Dermis blood vessel endothelial cell (primary cell): Measurements from ENCODE around the gene TMEM255B. TPM values are rescaled to one million over a fixed set of nuclear protein-coding genes. Genes with fewer than 3 reads are reported as not detected.
"Not testable (repeated sequence)": the region's sequence is repeated elsewhere in the genome, so short reads cannot be mapped to it uniquely, and the experiment has no call there.

Experiments used
- DNase-seq: peaks from one replicate; pipeline ENCODE4 v3.0.0; 2010
- total RNA-seq: library from RNA; depleted of rRNA; stranded (reverse); fragments of >200 nt; gene quantifications from 2 replicates; pipeline ENCODE4 v1.2.3, GENCODE V29; 2014

The TMEM255B gene
- total RNA-seq, 1 donor from 2014 or later, result 72.3 TPM

GRCh38 chr13:113789167-113789566 lies 30.1 kb downstream of the TMEM255B start:
- no peak for DNase-seq

- not testable (repeated sequence) for DNase-seq
Observed at GRCh38 chr13:113789931-113790330, 30.9 kb downstream of the TMEM255B start.

GRCh38 chr13:113791226-113791625 lies 32.2 kb downstream of the TMEM255B start:
- DNase-seq, result no peak

- DNase-seq, result no peak
Observed at GRCh38 chr13:113791761-113792160, 32.7 kb downstream of the TMEM255B start.

- no peak for DNase-seq
Observed at GRCh38 chr13:113792236-113792770, 33.3 kb downstream of the TMEM255B start.

- DNase-seq, result no peak
Observed at GRCh38 chr13:113792886-113793717, 34.1 kb downstream of the TMEM255B start.

- no peak for DNase-seq
Observed at GRCh38 chr13:113793718-113794085, 34.7 kb downstream of the TMEM255B start.

- DNase-seq, result no peak
Observed at GRCh38 chr13:113794086-113794485, 35.1 kb downstream of the TMEM255B start.

- DNase-seq, result no peak
Observed at GRCh38 chr13:113794764-113795173, 35.7 kb downstream of the TMEM255B start.

GRCh38 chr13:113795362-113795761 lies 36.3 kb downstream of the TMEM255B start:
- not testable (repeated sequence) for DNase-seq

GRCh38 chr13:113796211-113796963 lies 37.4 kb downstream of the TMEM255B start:
- no peak for DNase-seq

- DNase-seq, result no peak
Observed at GRCh38 chr13:113796964-113797676, 38.1 kb downstream of the TMEM255B start.

GRCh38 chr13:113798200-113798811 lies 39.3 kb downstream of the TMEM255B start:
- no peak for DNase-seq

- DNase-seq, result no peak
Observed at GRCh38 chr13:113800576-113800926, 41.5 kb downstream of the TMEM255B start.

- no peak for DNase-seq
Observed at GRCh38 chr13:113801289-113801961, 42.4 kb downstream of the TMEM255B start.

GRCh38 chr13:113802090-113802531 lies 43.1 kb downstream of the TMEM255B start:
- DNase-seq, result no peak

GRCh38 chr13:113802761-113803160 lies 43.7 kb downstream of the TMEM255B start:
- DNase-seq, result no peak

GRCh38 chr13:113803409-113804016 lies 44.5 kb downstream of the TMEM255B start:
- DNase-seq, result no peak

GRCh38 chr13:113804017-113804702 lies 45.1 kb downstream of the TMEM255B start:
- no peak for DNase-seq

- no peak for DNase-seq
Observed at GRCh38 chr13:113804703-113805430, 45.8 kb downstream of the TMEM255B start.
